Occipital lobe (tissue), 2 donors: Measurements from ENCODE around the gene CSK. TPM values are rescaled to one million over a fixed set of nuclear protein-coding genes. Genes with fewer than 3 reads are reported as not detected.

ENCODE experiments used
- DNase-seq: peaks from one replicate; lab custom pipeline; 2025; lab: John Stamatoyannopoulos, UW
- total RNA-seq: library from RNA; depleted of rRNA; stranded (reverse); fragments of >200 nt; gene quantifications from one replicate; pipeline ENCODE4 v1.2.3, GENCODE V29; 2014

The CSK gene
- total RNA-seq, 1 donor from 2014 or later, result 24.0 TPM

GRCh38 chr15:74826364-74826819 is 44.5 kb downstream of the CSK start, which contains the start of gene CPLX3:
TSS of gene CPLX3 (plus strand) at chr15:74826627. CDS start at chr15:74826704, 77 bp downstream.
- no peak for DNase-seq

- DNase-seq, result no peak
Observed at GRCh38 chr15:74826921-74827320, 45.0 kb downstream of the CSK start.

GRCh38 chr15:74827614-74828013 is 45.7 kb downstream of the CSK start:
- no peak for DNase-seq

GRCh38 chr15:74828835-74829234 is 47.0 kb downstream of the CSK start:
- no peak for DNase-seq

GRCh38 chr15:74829486-74829885 is 47.6 kb downstream of the CSK start:
- no peak for DNase-seq

GRCh38 chr15:74829991-74830390 is 48.1 kb downstream of the CSK start:
- DNase-seq, result no peak

GRCh38 chr15:74830868-74831267 is 49.0 kb downstream of the CSK start:
- DNase-seq, result peak; percentile 57

- DNase-seq, result no peak
Observed at GRCh38 chr15:74831813-74832495, 50.1 kb downstream of the CSK start.

- DNase-seq, result no peak
Observed at GRCh38 chr15:74832826-74833225, 50.9 kb downstream of the CSK start.

- no peak for DNase-seq
Observed at GRCh38 chr15:74833376-74834107, 51.7 kb downstream of the CSK start.

- no peak for DNase-seq
Observed at GRCh38 chr15:74835312-74835823, 53.5 kb downstream of the CSK start.

GRCh38 chr15:74836846-74837245 is 55.0 kb downstream of the CSK start:
- no peak for DNase-seq

GRCh38 chr15:74837482-74838136 is 55.7 kb downstream of the CSK start:
- DNase-seq, result no peak

GRCh38 chr15:74838137-74838516 is 56.2 kb downstream of the CSK start:
- DNase-seq, result no peak

GRCh38 chr15:74838746-74839525 is 57.1 kb downstream of the CSK start:
- DNase-seq, result no peak

- DNase-seq, result no peak
Observed at GRCh38 chr15:74839526-74840395, 57.9 kb downstream of the CSK start.

GRCh38 chr15:74840851-74841775 is 59.2 kb downstream of the CSK start:
- DNase-seq, result no peak

GRCh38 chr15:74841891-74842373 is 60.1 kb downstream of the CSK start:
- DNase-seq, result no peak
